Measurements from ENCODE around the gene PITX3.

PITX3 gene

DNA sequence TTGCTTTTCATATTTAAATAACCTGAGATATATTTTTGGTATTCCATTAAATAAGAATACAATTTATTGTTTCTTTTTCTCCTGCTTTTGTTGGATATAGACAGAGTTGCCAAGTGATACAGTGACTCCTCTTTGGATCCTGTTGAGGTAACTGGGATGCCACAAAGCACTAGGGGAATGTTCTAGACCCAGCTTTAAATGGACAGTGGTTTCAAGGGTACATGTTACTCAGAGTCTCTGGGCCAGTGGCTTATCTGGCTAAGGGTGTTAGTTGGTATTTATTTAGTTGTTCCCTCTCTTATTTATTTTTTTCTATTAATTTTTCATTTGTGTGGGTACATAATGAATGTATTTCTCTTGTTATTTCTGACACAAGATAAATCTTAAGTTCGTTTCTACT is 13.1 kb upstream of the PITX3 start:
- TF ChIP-seq, protein P1, sequence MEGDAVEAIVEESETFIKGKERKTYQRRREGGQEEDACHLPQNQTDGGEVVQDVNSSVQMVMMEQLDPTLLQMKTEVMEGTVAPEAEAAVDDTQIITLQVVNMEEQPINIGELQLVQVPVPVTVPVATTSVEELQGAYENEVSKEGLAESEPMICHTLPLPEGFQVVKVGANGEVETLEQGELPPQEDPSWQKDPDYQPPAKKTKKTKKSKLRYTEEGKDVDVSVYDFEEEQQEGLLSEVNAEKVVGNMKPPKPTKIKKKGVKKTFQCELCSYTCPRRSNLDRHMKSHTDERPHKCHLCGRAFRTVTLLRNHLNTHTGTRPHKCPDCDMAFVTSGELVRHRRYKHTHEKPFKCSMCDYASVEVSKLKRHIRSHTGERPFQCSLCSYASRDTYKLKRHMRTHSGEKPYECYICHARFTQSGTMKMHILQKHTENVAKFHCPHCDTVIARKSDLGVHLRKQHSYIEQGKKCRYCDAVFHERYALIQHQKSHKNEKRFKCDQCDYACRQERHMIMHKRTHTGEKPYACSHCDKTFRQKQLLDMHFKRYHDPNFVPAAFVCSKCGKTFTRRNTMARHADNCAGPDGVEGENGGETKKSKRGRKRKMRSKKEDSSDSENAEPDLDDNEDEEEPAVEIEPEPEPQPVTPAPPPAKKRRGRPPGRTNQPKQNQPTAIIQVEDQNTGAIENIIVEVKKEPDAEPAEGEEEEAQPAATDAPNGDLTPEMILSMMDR (IDR thresholded peaks at IDR 0.05): no peak

- TF ChIP-seq, protein P1 (IDR thresholded peaks at IDR 0.05): no peak
Observed at GRCh38 chr10:102247734-102248133, 6.4 kb upstream of the PITX3 start.

DNA sequence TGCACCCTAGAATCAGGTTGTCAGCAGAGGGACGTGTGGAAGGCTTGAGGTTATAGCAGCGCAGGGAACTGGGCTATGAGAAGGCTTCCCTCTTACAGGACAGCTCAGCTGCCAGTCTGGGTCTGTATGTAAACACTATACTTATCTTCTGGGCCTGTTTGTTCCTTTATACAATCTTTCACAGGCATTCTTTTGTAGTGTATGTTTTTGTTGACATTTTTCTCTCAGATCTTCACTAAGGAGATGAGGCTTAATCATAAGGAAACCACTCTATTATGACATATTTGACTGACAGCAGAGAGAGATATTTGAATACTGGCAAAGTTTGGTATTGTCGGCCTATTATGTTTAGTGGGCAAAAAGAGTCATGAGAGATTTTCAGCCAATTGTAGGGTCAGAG is 4.9 kb upstream of the PITX3 start:
- TF ChIP-seq, protein P1 (IDR thresholded peaks at IDR 0.05): no peak

GRCh38 chr10:102245932-102246251 is 4.6 kb upstream of the PITX3 start:
- TF ChIP-seq, protein P1 (IDR thresholded peaks at IDR 0.05): no peak

GRCh38 chr10:102245082-102245931 is 4.0 kb upstream of the PITX3 start, which contains the start of gene GBF1:
TSS of gene GBF1 (plus strand) at chr10:102245532. CDS start at chr10:102258939, 13,407 bp downstream.
- TF ChIP-seq, protein P1 (IDR thresholded peaks at IDR 0.05): no peak

GRCh38 chr10:102243309-102243708 is 2.0 kb upstream of the PITX3 start:
- TF ChIP-seq, protein P1 (IDR thresholded peaks at IDR 0.05): no peak

- TF ChIP-seq, protein P1 (IDR thresholded peaks at IDR 0.05): no peak
Observed at GRCh38 chr10:102242118-102242485, 790 bp upstream of the PITX3 start.
